Hepatocyte (in vitro differentiated cells): Measurements from ENCODE around the gene TDRD10.
A peak's percentile ranks its signal among the peaks of the same experiment; 100 is the strongest.

Source experiments
- CTCF ChIP-seq: fragments of 200-600 bp; sonication (generic); IDR thresholded peaks from 2 replicates; pipeline ENCODE4 v1.5.1; 2016; ENCODE audit warnings: antibody characterized with exemption, mild to moderate bottlenecking; ENCODE audit not compliant: poor library complexity
- EZH2 ChIP-seq: fragments of 200-600 bp; sonication (generic); IDR thresholded peaks from 2 replicates; pipeline ENCODE4 v1.6.1; 2016; ENCODE audit warnings: antibody characterized with exemption, mild to moderate bottlenecking, borderline replicate concordance
- EZH2phosphoT487 ChIP-seq: fragments of 200-600 bp; sonication (generic); IDR thresholded peaks from one replicate; pipeline ENCODE4 v1.6.1; 2018; ENCODE audit warnings: antibody characterized with exemption, mild to moderate bottlenecking, low read depth, moderate library complexity; ENCODE audit not compliant: unreplicated experiment, severe bottlenecking

- TF ChIP-seq CTCF (peak; percentile 24), EZH2phosphoT487 (no peak), EZH2 (no peak)
Observed at GRCh38 chr1:154478639-154479038, 23.4 kb upstream of the TDRD10 start.
